GM21423 (cell line): ENCODE data around the gene CDC34.
A peak's percentile ranks its signal among the peaks of the same experiment; 100 is the strongest.
"Not testable (repeated sequence)": the region's sequence is repeated elsewhere in the genome, so short reads cannot be mapped to it uniquely, and the experiment has no call there.

Source experiments
- ATAC-seq: cut with Tn5 transposase; IDR thresholded peaks from one replicate; pipeline ENCODE4 v1.9.1; 2021; ENCODE audit warnings: mild to moderate bottlenecking, moderate library complexity; ENCODE audit not compliant: unreplicated experiment

Gene CDC34

GRCh38 chr19:572743-573518 lies 41.4 kb downstream of the CDC34 start:
- peak; percentile 5 for ATAC-seq

DNA sequence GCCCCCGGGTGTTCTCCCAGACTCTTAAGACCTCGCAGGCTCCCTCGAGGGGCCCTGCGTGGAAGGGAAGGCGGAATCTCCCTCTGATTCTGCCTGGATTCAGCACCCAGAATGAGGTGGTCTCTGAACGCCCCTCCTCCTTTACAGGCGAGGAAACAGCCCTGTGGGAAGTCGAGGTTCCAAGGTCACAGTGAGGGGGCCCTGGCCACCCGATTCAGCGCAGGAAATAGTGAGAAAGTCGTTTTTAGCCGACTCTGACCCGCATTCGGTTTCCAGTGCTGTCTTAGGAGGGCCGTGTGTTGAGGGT lies 41.9 kb downstream of the CDC34 start:
- ATAC-seq: no peak

- ATAC-seq: no peak
Measured at GRCh38 chr19:574658-575526, 43.3 kb downstream of the CDC34 start.

DNA sequence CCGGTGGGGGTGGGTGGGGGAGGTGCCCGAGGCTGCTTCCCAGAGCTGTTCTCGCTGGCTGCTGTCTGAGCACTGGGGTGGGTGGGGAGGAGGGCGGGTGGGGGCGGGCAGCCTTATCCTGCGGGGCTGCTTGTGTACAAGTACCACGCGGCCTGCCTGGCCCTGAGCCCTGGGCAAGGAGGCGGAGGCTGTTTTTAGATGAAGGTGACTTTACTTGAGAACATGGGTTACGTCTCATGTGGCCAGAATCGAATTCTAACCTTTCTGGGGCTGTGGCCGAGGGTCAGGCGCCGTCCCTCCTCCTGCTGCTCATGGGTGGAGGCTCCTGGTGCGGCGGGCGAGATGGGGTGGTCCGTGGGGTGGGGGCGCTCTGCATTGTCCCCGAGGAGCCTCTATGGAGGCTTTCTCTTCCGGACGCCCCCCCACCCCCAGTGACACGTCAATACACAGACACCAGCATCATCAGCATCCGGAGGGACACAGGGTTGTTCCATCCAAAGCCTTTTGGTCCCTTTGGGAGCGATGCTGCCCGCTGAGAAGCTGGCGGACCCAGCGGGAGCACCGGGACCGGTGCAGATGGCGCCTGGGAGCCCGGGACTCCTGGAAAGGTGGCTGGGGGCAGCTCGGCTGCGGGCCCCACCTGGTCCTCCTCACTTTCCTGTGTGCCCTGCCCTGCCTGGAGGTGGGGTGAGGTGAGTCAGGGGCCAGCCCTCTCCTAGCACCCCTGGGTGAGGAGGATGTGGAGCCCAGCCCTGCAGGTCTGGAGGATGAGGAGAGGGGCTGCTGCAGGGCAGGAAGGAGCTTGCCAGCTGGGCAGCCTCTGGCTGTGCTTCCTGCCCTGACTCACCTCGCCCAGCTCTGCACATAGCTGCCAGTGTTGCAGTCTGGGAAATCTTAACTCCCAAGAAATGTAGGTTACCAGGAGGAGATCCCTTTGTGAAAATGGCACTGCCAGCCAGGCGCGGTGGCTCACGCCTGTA lies 44.3 kb downstream of the CDC34 start:
- no peak for ATAC-seq

DNA sequence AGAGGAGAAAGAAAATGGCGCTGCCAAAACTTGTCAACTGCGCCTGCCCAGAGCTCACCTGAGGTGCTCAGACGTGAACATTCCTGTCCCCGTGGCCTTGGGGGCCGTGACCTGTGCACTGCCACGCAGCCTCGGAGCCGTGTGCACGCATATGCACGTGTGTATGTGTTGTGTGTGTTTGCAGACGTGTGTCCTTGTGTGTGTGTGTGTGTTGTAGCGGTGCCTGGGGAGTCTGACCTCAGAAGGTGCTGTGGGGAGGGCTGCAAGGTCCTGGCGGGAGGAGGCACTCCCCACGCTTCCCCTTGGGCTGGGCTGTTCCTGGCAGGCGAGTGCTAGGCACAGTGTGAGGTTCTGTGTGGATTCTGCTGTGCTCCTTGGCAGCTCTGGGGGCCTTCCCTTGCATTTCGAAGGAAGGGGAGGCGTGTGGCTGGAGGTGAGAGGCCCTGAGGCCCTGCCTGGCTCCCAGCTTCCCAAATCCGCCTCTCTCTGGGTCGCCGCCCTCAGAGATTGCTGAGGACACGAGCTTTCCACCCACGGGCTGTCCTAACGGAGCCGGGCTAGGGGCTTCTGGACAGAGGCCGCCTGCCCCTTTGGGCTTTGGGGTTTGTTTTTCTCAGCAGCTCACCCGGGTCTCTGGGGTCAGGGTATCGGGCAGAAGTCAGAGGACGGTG lies 45.3 kb downstream of the CDC34 start:
- no peak for ATAC-seq

DNA sequence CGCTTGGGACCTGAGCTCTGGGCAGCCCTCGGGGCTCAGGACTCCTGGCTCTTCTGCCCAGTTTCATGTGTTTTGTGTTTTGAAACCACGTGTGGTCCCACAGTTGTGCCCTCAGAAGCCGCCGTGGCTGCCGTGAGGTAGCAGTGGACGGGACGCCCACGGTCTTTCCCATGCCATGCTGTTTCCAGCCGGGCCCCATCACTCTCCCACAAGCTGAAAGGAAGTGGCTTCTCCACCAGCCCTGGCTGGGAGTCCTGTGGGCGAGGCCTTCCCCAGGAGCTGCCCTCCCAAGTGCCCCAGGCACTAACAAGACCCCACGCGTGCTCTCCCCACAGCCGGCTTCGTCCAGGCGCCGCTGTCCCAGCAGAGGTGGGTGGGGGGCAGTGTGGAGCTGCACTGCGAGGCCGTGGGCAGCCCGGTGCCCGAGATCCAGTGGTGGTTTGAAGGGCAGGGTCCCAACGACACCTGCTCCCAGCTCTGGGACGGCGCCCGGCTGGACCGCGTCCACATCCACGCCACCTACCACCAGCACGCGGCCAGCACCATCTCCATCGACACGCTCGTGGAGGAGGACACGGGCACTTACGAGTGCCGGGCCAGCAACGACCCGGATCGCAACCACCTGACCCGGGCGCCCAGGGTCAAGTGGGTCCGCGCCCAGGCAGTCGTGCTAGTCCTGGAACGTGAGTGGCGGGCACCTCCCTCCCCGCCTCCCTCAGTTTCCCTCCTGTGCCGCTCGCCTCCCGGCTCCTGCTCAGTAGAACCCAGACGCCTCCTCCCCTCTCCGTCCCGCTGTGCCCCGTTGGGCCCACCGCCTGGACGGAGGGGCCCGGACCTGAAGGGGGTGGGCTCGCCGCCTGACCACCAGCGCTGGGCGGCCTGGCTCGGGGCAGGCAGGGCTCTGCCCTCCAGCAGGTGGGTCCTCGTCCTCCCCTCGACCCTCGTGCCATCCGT lies 46.2 kb downstream of the CDC34 start:
- no peak for ATAC-seq

DNA sequence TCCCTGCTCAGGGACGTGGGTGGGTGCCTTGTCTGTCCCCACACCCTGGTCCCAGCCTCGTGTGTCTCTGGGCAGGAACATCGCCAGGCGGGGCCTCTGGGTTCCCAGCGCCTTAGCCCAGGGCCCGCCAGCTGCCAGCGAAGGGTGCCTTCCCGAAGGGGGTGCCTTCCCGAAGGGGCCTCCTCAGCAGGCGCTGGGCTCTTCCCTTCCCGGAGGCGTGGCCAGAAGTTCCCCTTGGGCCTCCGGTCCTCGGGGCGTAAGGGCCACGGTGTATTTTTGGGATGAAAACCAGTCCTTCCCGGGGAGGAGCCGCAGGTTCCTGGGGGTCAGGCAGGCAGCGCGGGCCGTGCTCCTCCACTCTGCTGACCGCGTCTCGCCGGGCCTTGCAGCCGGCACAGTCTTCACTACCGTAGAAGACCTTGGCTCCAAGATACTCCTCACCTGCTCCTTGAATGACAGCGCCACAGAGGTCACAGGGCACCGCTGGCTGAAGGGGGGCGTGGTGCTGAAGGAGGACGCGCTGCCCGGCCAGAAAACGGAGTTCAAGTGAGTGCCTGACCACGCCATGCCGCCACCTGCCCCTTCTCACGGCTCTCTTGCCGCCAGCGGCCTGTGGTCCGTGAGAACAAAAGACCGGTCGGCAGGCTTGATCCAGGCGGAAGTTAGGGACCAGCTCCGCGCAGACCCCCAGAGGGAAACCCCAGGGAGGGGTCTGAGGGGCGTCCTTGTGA lies 47.7 kb downstream of the CDC34 start:
- ATAC-seq: no peak

DNA sequence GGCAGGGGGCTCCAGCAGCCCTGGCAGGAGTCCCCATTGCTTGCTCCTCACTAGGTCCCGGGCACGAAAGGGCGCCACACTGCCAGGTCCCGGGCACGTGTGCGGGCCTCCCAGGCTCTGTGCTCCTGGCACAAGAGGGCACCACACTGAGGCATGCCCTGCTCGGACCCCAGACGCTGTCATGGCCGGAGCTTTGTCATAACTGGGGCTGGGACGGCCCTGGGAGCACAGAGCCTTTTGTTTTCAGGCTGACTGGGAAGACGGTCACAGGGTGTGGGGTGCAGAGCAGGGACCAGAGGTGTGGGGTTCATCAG lies 48.2 kb downstream of the CDC34 start:
- no peak for ATAC-seq

DNA sequence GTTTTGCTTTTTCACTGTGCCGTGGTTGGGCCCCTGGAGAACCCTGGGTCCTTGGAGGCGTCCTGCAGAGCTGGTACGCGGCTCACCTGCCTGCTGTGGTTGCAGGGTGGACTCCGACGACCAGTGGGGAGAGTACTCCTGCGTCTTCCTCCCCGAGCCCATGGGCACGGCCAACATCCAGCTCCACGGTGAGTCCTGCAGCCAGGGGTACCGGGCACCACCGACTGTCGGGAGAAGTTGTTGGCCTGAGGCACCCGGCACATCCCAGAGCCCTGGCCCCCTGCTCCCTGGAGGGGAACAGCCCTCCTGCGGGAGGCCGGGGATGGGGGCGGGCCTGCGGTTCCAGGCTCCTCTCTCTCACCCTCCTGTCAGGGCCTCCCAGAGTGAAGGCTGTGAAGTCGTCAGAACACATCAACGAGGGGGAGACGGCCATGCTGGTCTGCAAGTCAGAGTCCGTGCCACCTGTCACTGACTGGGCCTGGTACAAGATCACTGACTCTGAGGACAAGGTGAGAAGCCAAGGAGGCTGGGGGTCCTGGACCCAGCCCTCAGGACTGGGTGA lies 48.8 kb downstream of the CDC34 start:
- ATAC-seq: no peak

DNA sequence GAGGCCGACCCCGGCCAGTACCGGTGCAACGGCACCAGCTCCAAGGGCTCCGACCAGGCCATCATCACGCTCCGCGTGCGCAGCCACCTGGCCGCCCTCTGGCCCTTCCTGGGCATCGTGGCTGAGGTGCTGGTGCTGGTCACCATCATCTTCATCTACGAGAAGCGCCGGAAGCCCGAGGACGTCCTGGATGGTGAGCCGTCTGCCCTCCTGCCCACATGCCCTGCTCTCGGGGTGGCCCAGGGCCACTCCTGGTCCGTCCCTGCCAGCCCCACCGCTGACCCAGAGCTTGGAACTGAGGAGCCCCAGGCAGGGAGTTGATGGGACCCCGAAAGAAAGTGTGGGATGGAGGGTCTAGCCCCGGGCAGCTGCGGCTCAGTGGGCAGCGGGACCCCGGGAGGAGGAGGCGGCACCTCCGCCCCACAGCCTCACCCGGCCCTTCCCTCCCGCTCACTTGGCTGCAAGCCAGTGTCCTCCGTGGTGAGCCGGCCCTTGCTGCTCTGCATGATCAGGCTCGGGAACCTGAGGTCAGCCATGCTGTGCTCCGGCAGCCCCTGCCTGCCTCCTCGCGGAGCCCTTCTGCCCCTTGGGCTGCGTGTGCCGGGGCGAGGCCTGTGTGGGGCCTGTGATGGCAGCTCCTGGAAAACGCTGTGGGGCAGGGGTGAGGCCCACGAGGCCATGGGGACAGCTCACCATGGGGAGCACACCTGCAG lies 50.0 kb downstream of the CDC34 start:
- ATAC-seq: no peak

- no peak for ATAC-seq
Measured at GRCh38 chr19:582497-583197, 51.1 kb downstream of the CDC34 start.

DNA sequence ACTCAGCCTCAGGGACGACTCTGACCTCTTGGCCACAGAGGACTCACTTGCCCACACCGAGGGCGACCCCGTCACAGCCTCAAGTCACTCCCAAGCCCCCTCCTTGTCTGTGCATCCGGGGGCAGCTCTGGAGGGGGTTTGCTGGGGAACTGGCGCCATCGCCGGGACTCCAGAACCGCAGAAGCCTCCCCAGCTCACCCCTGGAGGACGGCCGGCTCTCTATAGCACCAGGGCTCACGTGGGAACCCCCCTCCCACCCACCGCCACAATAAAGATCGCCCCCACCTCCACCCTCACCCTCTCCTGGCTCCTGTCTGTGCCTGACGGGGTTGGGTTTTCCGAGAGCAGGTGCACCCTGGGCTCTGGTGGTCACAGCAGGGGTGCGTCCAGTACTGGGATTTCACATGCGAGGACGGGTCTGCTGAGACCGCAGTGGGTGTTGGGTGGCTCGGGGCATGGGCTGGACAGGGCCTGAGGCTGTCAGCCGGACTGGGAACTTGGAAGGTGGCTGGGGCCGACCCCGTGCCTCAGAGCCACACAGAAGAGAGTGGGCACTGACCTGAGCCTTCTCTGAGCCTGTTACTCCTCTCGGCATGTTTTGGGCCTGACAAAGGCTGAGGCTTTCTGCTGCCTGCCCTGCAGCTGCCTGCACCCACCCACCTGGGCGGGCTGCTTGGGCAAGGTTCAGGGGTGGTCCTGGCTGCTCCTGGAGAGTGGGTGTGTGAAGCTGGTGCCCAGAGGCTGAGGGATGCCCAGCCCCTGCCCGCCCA lies 51.8 kb downstream of the CDC34 start:
- ATAC-seq: no peak

DNA sequence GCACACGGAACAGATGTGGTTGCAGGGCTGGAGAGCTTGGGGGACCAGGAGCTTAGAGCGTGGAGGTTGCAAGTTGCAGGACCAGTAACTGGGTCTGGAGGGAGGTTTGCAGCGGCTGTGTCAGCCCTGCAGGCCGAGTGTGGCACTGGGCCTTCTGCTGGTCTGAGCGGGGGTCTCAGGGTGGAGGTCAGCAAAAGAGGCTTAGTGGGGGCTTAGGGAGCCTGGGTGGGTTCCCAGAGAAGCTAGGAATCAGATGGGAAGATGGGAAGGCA lies 52.3 kb downstream of the CDC34 start:
- no peak for ATAC-seq

DNA sequence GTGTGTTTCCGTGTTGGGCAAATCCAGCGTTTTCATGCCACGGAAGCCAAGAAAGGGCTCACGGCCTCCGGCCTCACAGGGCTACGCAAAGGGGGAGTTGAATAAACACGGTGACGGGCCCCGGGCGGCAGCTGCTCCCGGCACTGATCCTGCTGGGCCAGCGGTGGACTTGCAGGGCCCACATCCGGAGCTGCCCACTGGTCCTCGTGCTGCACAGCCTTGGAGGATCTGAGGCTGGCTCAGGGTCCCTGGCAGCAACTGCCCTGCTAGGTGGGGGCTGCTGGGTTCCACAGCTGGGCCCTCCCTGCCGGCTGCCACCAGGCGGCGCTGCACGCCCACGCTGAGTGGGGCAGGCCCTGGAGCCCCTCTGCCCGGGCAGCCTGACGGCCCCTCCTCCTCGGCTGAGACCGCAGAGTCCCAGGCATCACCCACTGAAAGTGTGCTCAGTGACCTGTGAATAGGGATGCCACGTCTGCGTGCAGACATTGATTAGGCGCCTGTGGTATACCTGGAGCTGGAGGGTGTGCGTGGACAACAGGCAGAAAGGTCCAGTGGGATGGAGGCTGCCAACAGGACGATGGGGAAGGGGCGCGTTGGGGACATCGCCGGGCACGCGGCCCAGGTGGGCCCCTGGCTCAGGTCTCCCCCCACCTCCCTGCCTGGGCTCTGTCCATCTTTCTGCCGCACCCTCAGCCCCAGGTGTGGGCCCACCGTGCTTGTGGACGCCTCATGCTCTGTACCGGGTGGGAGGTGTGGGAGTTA lies 52.9 kb downstream of the CDC34 start:
- no peak for ATAC-seq

DNA sequence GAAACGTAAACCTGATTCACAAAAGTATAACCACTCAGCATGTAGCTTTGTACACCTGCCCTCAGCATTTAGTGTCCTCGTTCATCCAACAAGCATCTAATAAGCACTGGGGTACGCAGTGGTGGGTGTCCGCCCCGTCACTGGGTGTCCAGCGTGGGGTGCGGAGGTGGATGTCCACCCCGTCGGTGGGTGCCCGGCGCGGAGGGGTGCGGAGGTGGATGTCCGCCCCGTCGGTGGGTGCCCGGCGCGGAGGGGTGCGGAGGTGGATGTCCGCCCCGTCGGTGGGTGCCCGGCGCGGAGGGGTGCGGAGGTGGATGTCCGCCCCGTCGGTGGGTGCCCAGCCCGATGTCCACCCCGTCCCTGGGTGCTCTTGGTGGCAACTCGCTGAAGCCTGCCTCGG lies 53.6 kb downstream of the CDC34 start:
- not testable (repeated sequence) for ATAC-seq

- ATAC-seq: no peak
Measured at GRCh38 chr19:585551-586110, 54.1 kb downstream of the CDC34 start.
